ENCODE data around the gene KREMEN2. TPM values are rescaled to one million over a fixed set of nuclear protein-coding genes. Genes with fewer than 3 reads are reported as not detected.

KREMEN2 gene
- total RNA-seq, 2 experiments from 2014 or later, result not detected

DNA sequence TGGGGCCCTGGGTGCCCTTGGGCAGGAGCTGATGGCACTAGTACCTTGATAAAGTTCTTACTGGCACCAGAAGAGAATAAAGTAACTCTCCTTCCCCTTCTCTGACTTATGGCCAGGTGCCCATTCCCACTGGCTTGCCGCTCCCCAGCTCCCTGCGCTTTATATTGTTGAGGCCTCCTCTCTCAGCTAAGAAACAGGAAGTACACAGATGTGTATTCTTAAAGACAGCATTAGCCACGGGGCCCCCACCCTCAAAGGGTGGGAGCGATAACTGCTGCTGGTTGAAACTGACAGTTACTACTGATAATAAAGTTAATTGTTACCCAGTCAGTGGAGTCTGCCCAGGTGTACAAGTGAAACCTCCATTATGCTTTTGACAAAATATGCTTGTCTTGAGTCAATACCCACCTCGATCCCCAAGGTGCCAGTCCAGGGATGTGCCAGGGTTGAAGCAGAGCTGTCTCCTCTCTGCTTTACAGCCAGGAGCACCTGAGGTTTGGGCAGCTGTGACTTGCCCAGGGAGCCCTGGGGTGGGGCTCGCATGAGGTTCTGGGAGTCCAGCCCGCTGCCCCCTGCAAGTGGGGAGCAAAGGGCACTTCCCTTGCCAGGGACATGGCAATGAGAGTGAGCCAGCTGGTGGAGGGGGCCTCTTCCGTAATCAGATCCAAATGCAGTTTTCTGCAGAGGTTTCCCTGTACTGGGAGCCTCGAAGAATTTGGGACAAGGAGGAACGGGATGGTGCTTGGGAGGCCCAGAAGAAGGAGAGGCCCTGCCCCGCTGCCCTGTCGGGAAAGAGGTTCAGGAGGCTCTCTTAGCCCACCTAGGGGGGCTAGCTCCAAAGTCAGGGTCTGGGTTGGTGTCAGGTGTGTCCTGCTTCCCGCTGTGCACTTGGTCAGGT, 43.2 kb downstream of the KREMEN2 start:
- ChIA-PET CTCF (interaction anchor here (1.7 to 11.4 kb wide), 2 partner anchors 14 to 22 kb away, joined by 5 to 181 read pairs; no protein-coding TSS in a partner anchor), POLR2A (interaction anchor here (0.5 to 1.4 kb wide), 5 partner anchors 13 to 139 kb away, joined by 3 to 8 read pairs (median 8); partner anchors contain the start of genes HCFC1R1 and TNFRSF12A)
- no peaks in the 10 kb centered on the region for H3K36me3 Mint-ChIP-seq (ENCODE audit: low read depth)
- ATAC-seq (ENCODE audit: poor library complexity) (no peak), DNase-seq (no peak)
- TF ChIP-seq, protein P1, sequence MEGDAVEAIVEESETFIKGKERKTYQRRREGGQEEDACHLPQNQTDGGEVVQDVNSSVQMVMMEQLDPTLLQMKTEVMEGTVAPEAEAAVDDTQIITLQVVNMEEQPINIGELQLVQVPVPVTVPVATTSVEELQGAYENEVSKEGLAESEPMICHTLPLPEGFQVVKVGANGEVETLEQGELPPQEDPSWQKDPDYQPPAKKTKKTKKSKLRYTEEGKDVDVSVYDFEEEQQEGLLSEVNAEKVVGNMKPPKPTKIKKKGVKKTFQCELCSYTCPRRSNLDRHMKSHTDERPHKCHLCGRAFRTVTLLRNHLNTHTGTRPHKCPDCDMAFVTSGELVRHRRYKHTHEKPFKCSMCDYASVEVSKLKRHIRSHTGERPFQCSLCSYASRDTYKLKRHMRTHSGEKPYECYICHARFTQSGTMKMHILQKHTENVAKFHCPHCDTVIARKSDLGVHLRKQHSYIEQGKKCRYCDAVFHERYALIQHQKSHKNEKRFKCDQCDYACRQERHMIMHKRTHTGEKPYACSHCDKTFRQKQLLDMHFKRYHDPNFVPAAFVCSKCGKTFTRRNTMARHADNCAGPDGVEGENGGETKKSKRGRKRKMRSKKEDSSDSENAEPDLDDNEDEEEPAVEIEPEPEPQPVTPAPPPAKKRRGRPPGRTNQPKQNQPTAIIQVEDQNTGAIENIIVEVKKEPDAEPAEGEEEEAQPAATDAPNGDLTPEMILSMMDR (IDR thresholded peaks at IDR 0.05), result no peak
- H3K4me3 Mint-ChIP-seq, result peak overlapping the region; percentile 71
- Histone ChIP-seq H3K9me3 (ENCODE audit: control insufficient read depth in 1 of 2, insufficient read depth in 1 of 2, low read length in 2 of 2) (peaks cover 0 to 5% of the 10 kb centered on the region in 2 experiments), H3K27ac (ENCODE audit: low read depth in 1 of 2, low read length in 2 of 2) (no peak overlapping the region), H3K4me1 (ENCODE audit: insufficient read depth, low read length) (peaks cover 48% of the 10 kb centered on the region), H3K36me3 (ENCODE audit: insufficient read depth, low read length) (no peaks in the 10 kb centered on the region), H3K4me3 (ENCODE audit: low read length) (peak overlapping the region; percentile 20), H3K27me3 (ENCODE audit: control insufficient read depth in 1 of 2, insufficient read depth in 2 of 2, low read length in 2 of 2) (peaks cover 2 to 6% of the 10 kb centered on the region in 2 experiments)
- peaks cover 28% of the 10 kb centered on the region for H3K27me3 Mint-ChIP-seq
- peaks cover 33% of the 10 kb centered on the region for H3K4me1 Mint-ChIP-seq (ENCODE audit: low read depth)
- no peak overlapping the region for H3K27ac Mint-ChIP-seq
- H3K9me3 Mint-ChIP-seq, result no peaks in the 10 kb centered on the region
- intact Hi-C loops (cut with DNase I, micrococcal nuclease), result no loop called here

DNA sequence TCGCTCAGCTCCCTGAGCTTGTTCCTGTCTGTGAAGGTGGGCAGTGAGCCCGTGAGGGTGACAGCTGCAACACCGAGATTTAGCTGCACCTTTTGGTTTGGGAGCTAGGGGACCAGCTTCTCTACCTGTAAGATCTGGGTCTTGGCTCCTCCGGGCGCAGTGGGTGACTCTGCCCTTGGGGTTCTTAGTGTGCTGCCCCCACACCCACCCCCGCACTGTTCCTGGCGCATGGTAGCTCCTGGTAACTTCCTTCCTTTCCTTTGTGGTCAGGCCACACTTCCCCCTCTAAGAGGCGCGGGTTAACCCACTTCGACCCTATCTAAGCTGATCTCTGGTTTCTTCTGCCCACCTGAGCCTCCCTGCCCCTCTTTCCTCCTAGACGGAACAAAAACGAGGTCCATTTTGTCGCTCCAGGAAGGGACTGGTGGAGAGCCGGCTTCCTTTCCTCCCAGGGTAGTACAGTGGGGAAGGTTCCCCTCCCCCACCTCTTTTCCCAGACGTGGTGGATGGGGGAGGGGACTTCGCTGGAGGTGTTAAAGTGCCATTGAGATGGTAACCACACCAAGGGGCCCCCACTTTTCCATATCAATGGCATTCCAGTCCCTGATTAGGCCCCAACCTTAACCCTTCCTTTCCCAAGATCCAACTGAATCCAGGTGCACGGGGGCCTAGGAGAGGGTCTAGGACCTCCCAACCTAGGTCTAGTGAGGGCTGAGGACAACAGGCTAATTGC, 44.0 kb downstream of the KREMEN2 start:
- no peaks in the 10 kb centered on the region for H3K9me3 Mint-ChIP-seq
- H3K27ac Mint-ChIP-seq, result no peak overlapping the region
- intact Hi-C loops (cut with DNase I, micrococcal nuclease), result no loop called here
- H3K27me3 ChIP-seq (ENCODE audit: control insufficient read depth in 1 of 2, insufficient read depth in 2 of 2, low read length in 2 of 2), result peaks cover 4 to 6% of the 10 kb centered on the region in 2 experiments
- H3K4me3 Mint-ChIP-seq, result peak overlapping the region; percentile 71
- CTCF ChIA-PET, result interaction anchor here (1.7 to 11.4 kb wide), 2 partner anchors 13 to 22 kb away, joined by 5 to 181 read pairs; no protein-coding TSS in a partner anchor
- ATAC-seq (ENCODE audit: poor library complexity) (no peak), DNase-seq (peak in 4 of 14 experiments; percentile 27 to 59 (median 45))
- H3K9me3 ChIP-seq (ENCODE audit: control insufficient read depth in 1 of 2, insufficient read depth in 1 of 2, low read length in 2 of 2), result peaks cover 0 to 5% of the 10 kb centered on the region in 2 experiments
- peaks cover 31% of the 10 kb centered on the region for H3K27me3 Mint-ChIP-seq
- H3K36me3 Mint-ChIP-seq (ENCODE audit: low read depth), result no peaks in the 10 kb centered on the region
- TF ChIP-seq, protein P1 (IDR thresholded peaks at IDR 0.05), result no peak
- POLR2A ChIA-PET, result interaction anchor here (1.1 to 1.4 kb wide), 4 partner anchors 13 to 140 kb away, joined by 4 to 8 read pairs (median 8); partner anchors contain the start of genes HCFC1R1 and TNFRSF12A
- H3K36me3 ChIP-seq (ENCODE audit: insufficient read depth, low read length), result no peaks in the 10 kb centered on the region
- H3K4me1 ChIP-seq (ENCODE audit: insufficient read depth, low read length), result peaks cover 54% of the 10 kb centered on the region
- no peak overlapping the region for H3K27ac ChIP-seq (ENCODE audit: low read depth in 1 of 2, low read length in 2 of 2)
- peaks cover 33% of the 10 kb centered on the region for H3K4me1 Mint-ChIP-seq (ENCODE audit: low read depth)
- H3K4me3 ChIP-seq (ENCODE audit: low read length), result peak overlapping the region; percentile 20

DNA sequence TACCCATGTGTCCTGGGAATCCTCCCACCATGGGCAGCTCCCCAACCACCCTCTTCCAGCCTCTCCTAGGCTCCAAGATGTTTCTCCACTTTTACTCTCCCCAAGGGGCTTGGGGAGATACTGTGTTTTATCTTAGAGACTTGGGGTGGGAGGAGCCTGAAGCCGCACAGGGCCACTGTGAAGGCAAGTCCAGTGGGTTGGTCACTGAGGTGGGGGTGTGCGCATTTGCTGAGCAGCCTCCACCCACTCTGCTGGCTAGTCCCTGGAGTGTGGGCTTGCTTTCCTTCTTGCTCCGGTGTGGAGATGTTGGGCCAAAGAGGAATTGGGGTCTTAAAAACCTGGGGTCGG, 44.6 kb downstream of the KREMEN2 start:
- peak overlapping the region; percentile 20 for H3K4me3 ChIP-seq (ENCODE audit: low read length)
- H3K27me3 ChIP-seq (ENCODE audit: control insufficient read depth in 1 of 2, insufficient read depth in 2 of 2, low read length in 2 of 2), result peaks cover 6 to 9% of the 10 kb centered on the region in 2 experiments
- H3K9me3 ChIP-seq (ENCODE audit: control insufficient read depth in 1 of 2, insufficient read depth in 1 of 2, low read length in 2 of 2), result peaks cover 0 to 5% of the 10 kb centered on the region in 2 experiments
- intact Hi-C loops (cut with DNase I, micrococcal nuclease), result no loop called here
- ChIA-PET CTCF (interaction anchor here (11.4 kb wide), 1 partner anchor 21 kb away, joined by 181 read pairs; no protein-coding TSS in a partner anchor), POLR2A (interaction anchor here (1.2 to 1.4 kb wide), 2 partner anchors 12 to 14 kb away, joined by 8 read pairs; partner anchors contain the start of genes HCFC1R1 and TNFRSF12A)
- Mint-ChIP-seq H3K27me3 (peaks cover 30% of the 10 kb centered on the region), H3K27ac (no peak overlapping the region), H3K9me3 (no peaks in the 10 kb centered on the region), H3K4me1 (ENCODE audit: low read depth) (peaks cover 32% of the 10 kb centered on the region), H3K4me3 (peak overlapping the region; percentile 71), H3K36me3 (ENCODE audit: low read depth) (no peaks in the 10 kb centered on the region)
- TF ChIP-seq, protein P1 (IDR thresholded peaks at IDR 0.05), result no peak
- H3K27ac ChIP-seq (ENCODE audit: low read depth in 1 of 2, low read length in 2 of 2), result no peak overlapping the region
- DNase-seq (no peak), ATAC-seq (ENCODE audit: poor library complexity) (no peak)
- no peaks in the 10 kb centered on the region for H3K36me3 ChIP-seq (ENCODE audit: insufficient read depth, low read length)
- peaks cover 51% of the 10 kb centered on the region for H3K4me1 ChIP-seq (ENCODE audit: insufficient read depth, low read length)
